ENCODE measurements around the gene LIX1L. TPM values are rescaled to one million over a fixed set of nuclear protein-coding genes. Genes with fewer than 3 reads are reported as not detected.
A peak's percentile ranks its signal among the peaks of the same experiment; 100 is the strongest.

Gene LIX1L
- polyA plus RNA-seq, 4 donors = 25.3 to 31.2 (median 29.2) TPM

DNA sequence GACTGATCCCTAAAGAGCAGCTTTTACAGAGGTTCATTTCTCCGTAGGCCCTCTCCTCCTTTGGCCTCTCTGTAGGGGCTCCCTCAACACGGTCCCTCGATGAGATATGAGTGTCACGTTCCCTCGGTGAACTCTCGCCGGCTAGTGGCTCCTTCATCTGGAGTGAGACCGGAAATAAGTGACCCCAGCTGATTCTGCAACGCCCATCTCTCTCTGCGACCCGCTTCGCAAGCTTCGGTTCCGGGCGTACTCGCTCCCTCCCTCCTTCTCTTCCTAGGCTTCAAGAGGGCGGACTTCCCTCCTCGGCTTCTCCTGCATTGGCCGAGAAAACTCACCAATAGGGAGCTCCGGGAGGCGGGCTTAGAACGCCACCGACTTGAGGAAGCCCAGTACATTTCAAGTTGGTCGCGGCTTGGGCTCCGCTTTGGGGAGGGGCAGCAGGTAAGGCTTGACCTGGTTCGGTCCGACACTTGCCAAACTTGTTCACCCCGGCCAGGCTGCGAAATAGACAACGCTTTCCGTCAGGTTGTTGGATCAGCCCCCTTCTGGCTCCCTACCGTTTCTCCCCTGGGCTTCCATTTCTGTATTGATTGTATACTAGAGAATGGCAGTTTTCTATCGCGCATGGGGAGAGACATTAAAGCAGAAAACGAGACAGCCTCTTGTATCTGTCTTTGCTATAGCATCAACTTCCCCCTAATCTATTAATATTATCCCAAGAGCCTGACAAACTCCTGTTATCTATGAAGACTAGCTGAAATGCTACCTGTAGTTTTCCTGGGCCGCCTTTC lies 6.7 kb upstream of the LIX1L start, which contains the start of the genes ANKRD34A and POLR3GL:
ANKRD34A (minus strand) TSS at position 248 of the 791 bp plus-strand sequence. CDS start 2,816 bp downstream, outside the sequence.
POLR3GL (plus strand) TSS at position 363 of the 791 bp plus-strand sequence. CDS start 10,176 bp downstream, outside the sequence.
- peak; percentile 87 to 95 (median 95) for DNase-seq (ENCODE audit: low read depth in 4 of 4, low spot score in 3 of 4)

GRCh38 chr1:145963265-145964019 lies 5.6 kb upstream of the LIX1L start:
- no peak for DNase-seq (ENCODE audit: low read depth in 4 of 4, low spot score in 3 of 4)

DNA sequence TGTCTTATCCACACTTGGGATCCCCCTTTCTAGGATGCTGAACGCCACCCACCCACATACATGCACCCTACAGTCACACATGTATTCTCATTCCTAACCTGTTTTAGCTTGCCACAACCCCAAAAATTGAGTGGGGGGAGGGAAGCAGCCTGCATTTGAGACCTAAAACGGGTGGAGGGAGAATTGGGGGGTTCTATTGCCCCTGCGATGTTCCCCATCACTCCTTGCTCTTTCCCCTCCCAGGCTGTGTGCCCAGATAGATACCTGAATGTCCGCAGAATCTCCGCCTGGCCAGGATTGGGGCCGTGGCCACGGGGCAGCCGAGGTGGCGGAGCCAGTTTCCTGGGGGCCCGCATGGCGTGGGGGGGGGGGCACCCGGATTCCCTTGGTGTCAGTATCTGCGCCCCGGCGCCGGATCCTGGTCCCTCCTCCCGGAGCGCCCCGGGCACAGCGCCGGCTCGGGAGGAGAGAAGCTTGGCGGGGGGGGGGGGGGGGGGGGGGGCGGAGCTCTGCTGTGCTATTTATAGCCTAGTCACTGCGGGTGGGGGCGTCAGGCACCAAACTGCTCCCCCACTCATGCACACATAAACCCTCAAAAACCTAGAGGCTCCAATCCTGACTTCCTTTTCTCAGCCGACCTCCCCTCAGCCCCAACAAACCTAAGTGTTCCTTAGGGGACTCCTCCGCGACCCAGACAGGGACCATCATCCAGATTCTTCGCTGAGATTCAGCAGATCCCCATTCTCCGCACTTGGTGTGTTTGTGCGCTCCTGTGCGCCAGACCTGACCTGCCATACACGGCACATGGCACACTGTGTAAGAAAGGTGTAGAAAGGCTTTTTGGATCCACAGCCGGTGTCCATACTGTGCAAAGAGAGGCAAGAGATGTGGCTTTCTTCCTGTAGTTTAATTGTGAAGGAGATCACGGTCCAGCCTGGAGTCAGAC lies 4.6 kb upstream of the LIX1L start:
- no peak for DNase-seq (ENCODE audit: low read depth in 4 of 4, low spot score in 3 of 4)

GRCh38 chr1:145961425-145962156 lies 3.8 kb upstream of the LIX1L start:
- DNase-seq (ENCODE audit: low read depth in 4 of 4, low spot score in 3 of 4) = no peak

DNA sequence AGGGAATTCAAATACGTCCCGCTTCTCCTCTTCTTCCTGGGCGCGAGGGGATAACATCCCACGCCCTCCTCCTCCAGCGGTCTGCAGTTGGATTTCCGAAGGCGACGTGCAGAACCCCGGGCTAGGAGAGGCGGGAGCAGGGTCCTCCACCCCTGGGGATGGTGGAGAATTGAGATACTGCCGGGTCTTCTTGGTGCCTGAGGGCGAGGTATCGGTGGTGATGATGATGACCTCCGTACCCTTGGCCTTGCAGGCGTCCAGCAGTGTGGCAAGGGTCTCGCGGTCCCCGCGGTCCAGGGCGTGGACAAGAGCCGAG lies 3.2 kb upstream of the LIX1L start:
- no peak for DNase-seq (ENCODE audit: low read depth in 4 of 4, low spot score in 3 of 4)

- DNase-seq (ENCODE audit: low read depth in 4 of 4, low spot score in 3 of 4) = no peak
These were observed 2.8 kb upstream of the LIX1L start for GRCh38 chr1:145960468-145961108.

GRCh38 chr1:145959957-145960467 lies 2.2 kb upstream of the LIX1L start:
- no peak for DNase-seq (ENCODE audit: low read depth in 4 of 4, low spot score in 3 of 4)

GRCh38 chr1:145959333-145959732 lies 1.5 kb upstream of the LIX1L start:
- DNase-seq (ENCODE audit: low read depth in 4 of 4, low spot score in 3 of 4) = no peak

GRCh38 chr1:145958734-145959133 lies 917 bp upstream of the LIX1L start:
- DNase-seq (ENCODE audit: low read depth in 4 of 4, low spot score in 3 of 4) = no peak

GRCh38 chr1:145956781-145957442 lies 905 bp downstream of the LIX1L start:
- no peak for DNase-seq (ENCODE audit: low read depth in 4 of 4, low spot score in 3 of 4)

DNA sequence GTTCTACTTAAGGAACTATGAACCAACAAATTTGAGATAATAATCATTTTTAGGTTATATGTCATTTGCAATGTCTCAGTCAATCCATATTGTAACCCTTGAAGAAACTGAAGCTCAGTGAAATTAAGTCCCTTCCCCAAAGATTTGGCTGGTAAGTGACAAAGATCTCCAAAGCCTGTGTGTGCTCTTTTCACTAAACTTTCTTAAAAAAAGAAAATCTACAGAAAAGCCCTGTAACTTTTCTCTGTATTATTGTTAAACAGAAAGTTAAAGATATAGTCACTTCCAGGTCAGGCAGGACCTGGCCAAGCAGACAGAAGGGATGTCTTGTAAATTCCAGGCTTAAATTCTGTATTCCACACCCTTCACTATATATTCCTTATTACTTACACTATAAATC lies 1.5 kb downstream of the LIX1L start:
- DNase-seq (ENCODE audit: low read depth in 4 of 4, low spot score in 3 of 4) = no peak

DNA sequence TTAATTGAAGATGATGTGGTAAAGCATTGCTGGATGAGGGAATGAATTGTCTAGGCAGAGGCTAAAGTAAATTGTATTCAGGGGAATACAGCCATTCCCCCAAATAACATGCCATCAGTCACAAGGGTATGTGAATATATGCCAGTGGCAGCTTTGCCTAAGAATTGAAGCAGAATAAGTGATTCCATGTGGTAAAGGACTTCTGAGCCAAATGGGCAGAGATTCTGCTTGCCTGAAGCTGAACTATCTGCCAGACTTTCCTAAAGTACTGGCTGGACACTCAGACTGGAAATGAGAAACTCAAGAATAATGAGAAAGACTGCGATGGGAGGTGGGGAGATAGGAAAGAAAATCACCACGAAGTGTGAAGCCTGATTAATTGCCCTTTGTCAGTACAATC lies 2.4 kb downstream of the LIX1L start:
- no peak for DNase-seq (ENCODE audit: low read depth in 4 of 4, low spot score in 3 of 4)

- DNase-seq (ENCODE audit: low read depth in 4 of 4, low spot score in 3 of 4) = no peak
These were observed 4.0 kb downstream of the LIX1L start for GRCh38 chr1:145953861-145954260.

DNA sequence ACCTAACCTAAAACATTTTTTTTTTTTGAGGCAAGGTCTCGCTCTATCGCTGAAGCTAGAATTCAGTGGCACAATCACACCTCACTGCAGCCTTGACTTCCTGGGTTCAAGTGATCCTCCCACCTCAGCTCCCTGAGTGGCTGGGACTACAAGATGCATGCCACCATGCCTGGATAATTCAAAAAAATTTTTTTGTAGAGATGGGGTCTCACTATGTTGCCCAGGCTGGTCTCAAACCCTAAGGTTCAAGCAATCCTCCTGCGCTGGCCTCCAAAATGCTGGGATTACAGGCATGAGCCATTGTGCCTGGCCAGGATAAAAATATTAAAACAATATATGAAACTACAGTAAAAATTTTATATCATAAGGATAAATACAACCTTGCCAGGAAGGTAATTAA lies 4.9 kb downstream of the LIX1L start:
- DNase-seq (ENCODE audit: low read depth in 4 of 4, low spot score in 3 of 4) = no peak

GRCh38 chr1:145951526-145951925 lies 6.3 kb downstream of the LIX1L start:
- no peak for DNase-seq (ENCODE audit: low read depth in 4 of 4, low spot score in 3 of 4)

GRCh38 chr1:145949219-145949618 lies 8.6 kb downstream of the LIX1L start:
- no peak for DNase-seq (ENCODE audit: low read depth in 4 of 4, low spot score in 3 of 4)

DNA sequence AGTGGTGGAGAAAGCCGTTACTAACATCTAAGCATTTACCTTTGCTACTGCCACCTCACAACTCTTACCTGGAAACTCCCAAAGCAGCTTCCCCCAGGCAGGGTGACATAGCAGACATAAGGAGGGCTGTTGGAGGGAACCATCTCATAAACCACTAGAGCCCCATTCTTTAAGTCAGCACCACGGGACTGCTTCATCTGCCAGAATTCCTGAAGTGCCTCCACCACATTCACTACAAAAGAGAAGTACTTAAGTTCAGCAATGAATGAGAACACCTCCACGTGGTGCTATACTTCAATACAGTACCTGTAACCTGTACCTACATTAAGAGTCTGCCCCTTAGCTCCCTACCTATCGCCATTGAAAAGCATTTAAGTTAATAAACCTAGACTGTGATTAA lies 10.3 kb downstream of the LIX1L start:
- no peak for DNase-seq (ENCODE audit: low read depth in 4 of 4, low spot score in 3 of 4)

GRCh38 chr1:145946477-145946986 lies 11.3 kb downstream of the LIX1L start:
- no peak for DNase-seq (ENCODE audit: low read depth in 4 of 4, low spot score in 3 of 4)

DNA sequence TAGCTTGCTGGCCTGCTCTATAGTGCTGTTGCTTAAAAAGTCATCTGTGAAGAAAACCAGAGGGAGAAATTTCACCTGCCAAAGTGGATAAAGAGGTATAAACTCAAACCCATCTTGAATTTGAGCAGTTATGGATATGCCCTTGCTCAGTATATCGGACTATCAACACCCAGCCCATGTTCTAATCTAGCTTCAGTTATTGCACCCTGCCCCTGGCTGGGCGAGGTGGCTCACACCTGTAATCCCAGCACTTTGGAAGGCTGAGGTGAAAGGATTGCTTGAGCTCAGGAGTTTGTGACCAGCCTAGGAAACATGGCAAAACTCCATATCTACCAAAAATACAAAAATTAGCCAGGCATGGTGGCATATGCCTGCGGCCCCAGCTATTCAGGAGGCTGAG lies 13.3 kb downstream of the LIX1L start:
- no peak for DNase-seq (ENCODE audit: low read depth in 4 of 4, low spot score in 3 of 4)

All from right renal pelvis (tissue), 4 donors.